GM12801 (cell line): ENCODE results near the gene LCN6.

ENCODE experiments used
- CTCF ChIP-seq: IDR thresholded peaks from one replicate; pipeline ENCODE4 v1.5.1; 2011; ENCODE audit warnings: control low read depth; ENCODE audit not compliant: insufficient read length; ENCODE audit errors: extremely low read depth

Gene LCN6

GRCh38 chr9:136738960-136739359, 9.4 kb downstream of the LCN6 start:
- no peak for TF ChIP-seq CTCF

- TF ChIP-seq CTCF = no peak
Measured at GRCh38 chr9:136735812-136736480, 12.4 kb downstream of the LCN6 start.

- TF ChIP-seq CTCF = no peak
Measured at GRCh38 chr9:136734837-136735496, 13.4 kb downstream of the LCN6 start.

- no peak for TF ChIP-seq CTCF
Measured at GRCh38 chr9:136733611-136734010, 14.7 kb downstream of the LCN6 start.

- no peak for TF ChIP-seq CTCF
Measured at GRCh38 chr9:136732444-136733178, 15.7 kb downstream of the LCN6 start.

- no peak for TF ChIP-seq CTCF
Measured at GRCh38 chr9:136729926-136730325, 18.4 kb downstream of the LCN6 start.

GRCh38 chr9:136729144-136729543, 19.2 kb downstream of the LCN6 start:
- no peak for TF ChIP-seq CTCF
